Thyroid gland (tissue), 4 donors: ENCODE measurements around the gene MTCL3.

Experiments used
- DNase-seq, 2 donors: peaks; one replicate each; pipeline ENCODE4 v3.0.0-alpha.2; 2019
- H3K27ac ChIP-seq, 3 donors: fragments of 200-600 bp; sonication (generic); 1 replicate in 2 of 3; 2 replicates in 1 of 3; pipeline ENCODE4 v1.5.1; 2016 to 2019; ENCODE audit warnings: mild to moderate bottlenecking in 1 of 3, moderate library complexity in 1 of 3
- H3K27me3 ChIP-seq: fragments of 200-600 bp; sonication (generic); one replicate; pipeline ENCODE4 v1.5.1; 2019
- H3K36me3 ChIP-seq, 2 donors: fragments of 200-600 bp; sonication (generic); one replicate each; pipeline ENCODE4 v1.5.1; 2016 to 2019
- H3K4me1 ChIP-seq, 2 donors: fragments of 200-600 bp; sonication (generic); one replicate each; pipeline ENCODE4 v1.5.1; 2017 to 2019
- H3K4me3 ChIP-seq, 3 donors: fragments of 200-600 bp; sonication (generic); replicated peaks in 1 of 3; 1 replicate in 2 of 3; 2 replicates in 1 of 3; pipeline ENCODE4 v1.5.1; 2016; ENCODE audit warnings: mild to moderate bottlenecking in 1 of 3
- H3K9me3 ChIP-seq: fragments of 200-600 bp; sonication (generic); one replicate; pipeline ENCODE4 v1.5.1; 2017
- CTCF ChIP-seq, 6 experiments: fragments of 200-600 bp in 3 of 6; fragments of 450-650 bp in 3 of 6; sonication (generic) in 3 of 6; IDR thresholded peaks; one replicate each; pipeline ENCODE4 v1.5.1; 2016 to 2019; ENCODE audit warnings: antibody characterized with exemption in 6 of 6, mild to moderate bottlenecking in 2 of 6, inconsistent platforms in 1 of 6, moderate library complexity in 1 of 6
- POLR2A ChIP-seq, 2 donors: fragments of 450-650 bp; IDR thresholded peaks; one replicate each; pipeline ENCODE4 v1.6.1; 2017; ENCODE audit warnings: antibody characterized with exemption in 2 of 2, mild to moderate bottlenecking in 2 of 2, moderate library complexity in 1 of 2
- WGBS, 2 donors: methylation state at CpG; one replicate each; pipeline ENCODE4 v1.1.5; 2017; 5-methylcytosine and 5-hydroxymethylcytosine counted together
- intact Hi-C: fragments of 100-400 bp; cut with DNase I; formaldehyde crosslinking; loops from one replicate; pipeline ENCODE4 v1.15.1; 2023

The MTCL3 gene

GRCh38 chr6:127483399-127484055, 35.6 kb downstream of the MTCL3 start:
- no peaks in the 10 kb centered on the region for H3K9me3 ChIP-seq
- H3K4me3 ChIP-seq: no peak overlapping the region
- intact Hi-C loops: no loop called here
- no peaks in the 10 kb centered on the region for H3K36me3 ChIP-seq
- H3K27ac ChIP-seq: no peak overlapping the region
- no peak for TF ChIP-seq POLR2A (IDR thresholded peaks at IDR 0.05)
- TF ChIP-seq CTCF (IDR thresholded peaks at IDR 0.05): no peak
- H3K27me3 ChIP-seq: no peaks in the 10 kb centered on the region
- no peaks in the 10 kb centered on the region for H3K4me1 ChIP-seq
- no peak for DNase-seq
- 75 to 81% methylated on average over 5 of the region's 5 CpGs for WGBS, 2 donors

- Histone ChIP-seq H3K4me3 (no peak overlapping the region), H3K36me3 (no peaks in the 10 kb centered on the region), H3K4me1 (no peaks in the 10 kb centered on the region), H3K27me3 (no peaks in the 10 kb centered on the region), H3K9me3 (no peaks in the 10 kb centered on the region), H3K27ac (no peak overlapping the region)
- TF ChIP-seq POLR2A (IDR thresholded peaks at IDR 0.05) (no peak), CTCF (IDR thresholded peaks at IDR 0.05) (no peak)
- 95 to 96% methylated on average over 2 of the region's 2 CpGs for WGBS, 2 donors
- intact Hi-C loops: no loop called here
- no peak for DNase-seq
Observed at GRCh38 chr6:127482325-127482724, 36.8 kb downstream of the MTCL3 start.

GRCh38 chr6:127481628-127482027, 37.5 kb downstream of the MTCL3 start:
- Histone ChIP-seq H3K36me3 (no peaks in the 10 kb centered on the region), H3K27ac (no peak overlapping the region), H3K4me1 (no peaks in the 10 kb centered on the region), H3K4me3 (no peak overlapping the region), H3K27me3 (no peaks in the 10 kb centered on the region), H3K9me3 (no peaks in the 10 kb centered on the region)
- DNase-seq: no peak
- TF ChIP-seq POLR2A (IDR thresholded peaks at IDR 0.05): no peak
- no peak for TF ChIP-seq CTCF (IDR thresholded peaks at IDR 0.05)
- 76% methylated on average over 4 of the region's 4 CpGs for WGBS, 2 donors
- intact Hi-C loops: no loop called here

GRCh38 chr6:127481111-127481510, 38.0 kb downstream of the MTCL3 start:
- no peak for DNase-seq
- Histone ChIP-seq H3K36me3 (no peaks in the 10 kb centered on the region), H3K9me3 (no peaks in the 10 kb centered on the region), H3K4me1 (no peaks in the 10 kb centered on the region), H3K27ac (no peak overlapping the region), H3K4me3 (no peak overlapping the region), H3K27me3 (no peaks in the 10 kb centered on the region)
- intact Hi-C loops: no loop called here
- WGBS, 2 donors: 82% methylated on average over 2 of the region's 2 CpGs
- TF ChIP-seq CTCF (IDR thresholded peaks at IDR 0.05) (no peak), POLR2A (IDR thresholded peaks at IDR 0.05) (no peak)

GRCh38 chr6:127477658-127478057, 41.5 kb downstream of the MTCL3 start:
- DNase-seq: no peak
- no peaks in the 10 kb centered on the region for H3K9me3 ChIP-seq
- no peaks in the 10 kb centered on the region for H3K4me1 ChIP-seq
- H3K4me3 ChIP-seq: no peak overlapping the region
- no peaks in the 10 kb centered on the region for H3K36me3 ChIP-seq
- no peak overlapping the region for H3K27ac ChIP-seq
- no peak for TF ChIP-seq POLR2A (IDR thresholded peaks at IDR 0.05)
- no peak for TF ChIP-seq CTCF (IDR thresholded peaks at IDR 0.05)
- WGBS, 2 donors: 92 to 98% methylated on average over 1 of the region's 1 CpG
- intact Hi-C loops: loop anchor here (10.0 kb wide), 1 partner anchor 157 kb away; no protein-coding TSS in a partner anchor
- no peaks in the 10 kb centered on the region for H3K27me3 ChIP-seq
